Limb (tissue), 2 donors: Measurements from ENCODE around the gene DSE.

ENCODE experiments used
- DNase-seq, 2 donors: peaks; one replicate each; pipeline ENCODE4 v3.0.0-alpha.2; 2016; ENCODE audit errors: extremely low spot score in 2 of 2

Gene DSE

DNA sequence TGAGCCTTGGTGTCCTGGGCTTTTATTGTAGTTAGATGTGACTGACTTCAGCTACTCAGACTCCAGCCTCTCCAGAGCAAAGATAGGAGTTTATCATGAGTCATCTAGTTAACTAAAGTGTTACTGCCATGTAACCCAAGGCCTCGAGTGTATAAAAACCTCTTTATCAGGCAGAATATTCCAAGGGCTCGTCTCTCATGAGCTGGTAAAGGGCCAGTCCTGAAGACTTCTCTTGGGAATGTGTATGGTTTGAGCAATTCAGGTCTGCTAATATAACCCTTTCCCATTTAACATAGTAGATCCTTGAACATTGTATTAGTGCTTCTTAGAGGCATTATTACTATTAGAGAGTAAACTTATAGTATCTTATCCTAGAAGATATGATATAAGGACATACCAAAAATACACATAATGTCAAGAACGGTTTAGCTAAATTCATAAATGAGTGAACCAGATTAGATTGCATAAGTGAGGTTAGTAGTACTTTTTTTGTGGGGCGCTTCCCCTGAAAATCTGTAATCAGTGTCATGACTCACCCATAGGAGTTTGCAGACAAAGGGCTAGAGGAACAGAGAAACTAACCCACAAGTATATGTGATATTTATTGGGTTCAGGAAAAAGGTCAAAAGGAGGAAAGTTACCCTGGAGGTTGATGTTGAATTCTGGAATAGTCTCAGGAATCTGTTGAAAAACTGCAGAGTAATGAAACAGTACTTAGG lies 16.0 kb downstream of the DSE start:
- DNase-seq = no peak

DNA sequence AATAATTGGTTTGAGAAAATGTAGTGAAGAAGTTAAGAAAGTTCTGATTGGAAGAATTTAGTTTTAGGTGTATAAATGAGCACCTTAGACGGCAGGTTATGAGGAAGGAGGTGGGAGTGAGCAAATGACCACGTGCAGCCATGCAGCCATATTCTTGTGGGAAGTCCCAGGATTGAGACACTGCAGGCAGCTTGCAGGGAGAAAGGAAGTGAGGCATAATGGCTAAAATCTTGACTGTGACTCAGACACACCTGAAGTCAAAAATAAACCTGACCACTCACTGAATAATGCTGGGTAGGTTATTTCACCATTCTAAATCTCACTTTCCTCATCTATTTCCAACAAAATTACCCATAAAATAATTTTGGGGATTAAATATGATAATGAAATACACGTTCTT lies 16.6 kb downstream of the DSE start:
- DNase-seq = no peak

DNA sequence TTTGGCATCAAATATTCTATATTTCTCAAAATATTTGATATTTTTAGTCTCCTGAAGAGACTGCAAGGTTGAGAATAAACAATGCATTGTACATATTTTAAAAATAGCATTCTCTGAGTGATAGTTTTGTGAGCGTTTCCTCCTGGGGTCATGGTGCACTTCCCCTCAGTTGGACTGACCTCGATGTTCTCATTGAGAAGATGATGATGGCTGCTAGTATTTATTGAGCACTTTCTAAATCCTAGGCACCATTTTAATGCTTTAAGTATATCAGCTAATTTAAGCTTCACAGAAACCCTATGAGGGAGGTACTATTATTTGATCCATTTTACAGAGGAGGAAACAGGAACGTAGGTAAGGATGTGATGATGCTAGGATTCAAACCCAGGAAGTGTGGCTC lies 18.2 kb downstream of the DSE start:
- DNase-seq = no peak

DNA sequence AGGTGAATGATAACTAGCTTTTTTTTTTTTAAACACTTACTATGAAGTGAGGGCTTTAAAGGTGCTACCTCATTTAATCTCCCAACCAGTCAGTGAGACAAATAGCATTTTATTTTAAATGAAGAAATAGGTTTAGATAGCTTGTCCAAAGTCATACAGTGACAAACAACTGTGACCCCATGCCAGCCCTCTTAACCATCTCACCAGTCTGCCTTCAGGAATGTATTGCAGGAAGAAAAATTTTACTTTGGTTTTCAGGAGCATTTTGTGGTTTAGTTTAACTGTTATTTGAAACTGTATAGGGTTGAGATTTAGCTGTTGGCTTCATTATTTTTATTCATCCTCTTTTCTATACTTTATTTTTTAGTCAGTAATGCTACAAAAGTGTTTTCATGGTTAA lies 18.6 kb downstream of the DSE start:
- no peak for DNase-seq

DNA sequence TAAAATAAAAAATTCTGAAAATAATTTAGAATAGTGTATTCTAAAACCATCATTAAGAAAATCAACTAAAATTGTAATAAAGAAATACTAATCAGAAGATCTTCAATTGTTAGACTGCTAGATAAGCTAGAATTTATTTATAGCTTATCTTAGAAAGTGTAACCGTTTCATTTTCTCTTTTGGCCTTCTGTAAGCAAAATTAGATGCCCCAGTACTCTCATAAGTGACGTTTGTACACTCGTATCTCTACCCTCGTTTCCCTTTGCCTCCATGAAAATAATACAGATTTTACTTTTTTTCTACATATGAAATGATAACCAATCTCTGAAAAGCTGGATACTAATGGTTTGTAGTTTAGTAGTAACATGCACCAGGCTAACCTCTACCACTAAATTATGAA lies 19.8 kb downstream of the DSE start:
- no peak for DNase-seq

DNA sequence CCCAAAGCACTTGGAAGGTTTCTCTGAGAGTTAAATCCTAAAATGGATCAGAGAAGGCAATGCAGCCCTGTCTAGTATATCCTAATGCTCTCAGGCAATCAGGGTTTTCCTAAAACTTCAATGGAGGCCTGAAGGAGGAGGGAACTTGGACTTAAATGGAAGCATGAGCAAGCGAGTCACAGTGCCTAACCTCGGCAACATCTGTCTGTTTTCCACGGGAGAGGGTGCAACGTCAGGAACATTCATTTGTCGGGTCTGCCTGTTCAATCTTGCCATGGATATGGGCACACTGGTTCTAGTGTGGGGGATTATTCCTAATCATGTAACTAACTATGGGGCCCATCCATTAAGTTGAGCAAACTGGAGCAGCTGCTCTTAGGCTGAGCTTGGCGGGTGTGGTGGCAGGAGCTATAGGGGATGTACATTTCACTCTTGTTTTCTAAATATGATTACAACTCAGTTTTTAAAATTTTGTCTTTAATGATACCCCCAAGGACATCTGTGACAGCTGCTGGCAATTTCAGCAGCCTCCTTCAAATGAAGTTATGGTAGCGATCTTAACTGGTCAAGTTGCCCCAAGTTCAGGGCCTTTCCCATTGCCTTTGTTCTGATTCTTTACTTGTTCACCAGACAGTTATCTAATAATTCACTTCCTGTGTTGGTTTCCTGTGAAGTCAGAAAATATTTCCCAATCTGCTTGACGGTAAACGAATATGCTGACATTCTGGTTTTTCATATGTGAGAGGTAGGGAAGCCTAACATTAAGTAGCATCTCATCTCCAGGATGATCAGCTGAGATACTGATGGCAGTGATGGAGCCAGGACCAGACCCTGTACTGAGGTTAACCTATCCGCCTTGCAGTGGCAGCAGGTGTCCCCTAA lies 21.6 kb downstream of the DSE start:
- DNase-seq = no peak

DNA sequence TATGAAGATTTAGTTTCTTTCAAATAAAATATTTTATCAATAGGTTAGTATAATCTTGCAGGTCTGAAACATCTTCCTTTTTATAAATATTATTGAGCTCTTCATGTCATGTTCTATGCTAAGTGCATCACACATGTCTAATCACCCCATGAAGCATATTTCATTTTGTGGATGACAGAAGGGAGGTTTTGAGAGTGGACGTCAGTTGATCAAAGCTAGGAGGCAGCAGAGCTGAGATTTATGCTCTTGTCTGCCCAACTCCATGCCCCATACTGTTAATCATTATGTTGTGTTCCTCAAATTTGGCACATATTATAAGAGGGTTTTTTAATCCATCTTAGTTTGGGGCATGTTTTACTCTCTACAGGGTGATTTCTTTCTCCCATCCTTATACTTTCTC lies 22.7 kb downstream of the DSE start:
- no peak for DNase-seq

DNA sequence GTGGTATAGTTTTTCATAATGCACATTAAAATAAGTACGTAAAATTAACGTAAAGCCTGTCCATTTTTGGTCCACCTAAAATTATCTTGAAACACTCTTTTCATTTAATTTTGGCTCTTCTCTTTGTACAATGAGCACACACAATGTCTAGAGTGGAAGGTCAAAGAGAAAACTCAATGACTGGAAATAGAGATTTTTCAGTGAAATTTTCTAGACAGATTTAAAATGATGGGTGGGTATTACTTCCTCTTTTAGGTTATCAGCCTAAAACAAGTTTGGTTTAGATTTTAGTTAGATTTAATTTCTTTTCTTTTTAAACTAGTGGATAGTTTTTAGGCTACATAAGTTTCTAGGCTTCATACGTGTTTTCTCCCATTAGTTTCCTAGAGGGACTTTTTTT lies 24.9 kb downstream of the DSE start:
- no peak for DNase-seq

DNA sequence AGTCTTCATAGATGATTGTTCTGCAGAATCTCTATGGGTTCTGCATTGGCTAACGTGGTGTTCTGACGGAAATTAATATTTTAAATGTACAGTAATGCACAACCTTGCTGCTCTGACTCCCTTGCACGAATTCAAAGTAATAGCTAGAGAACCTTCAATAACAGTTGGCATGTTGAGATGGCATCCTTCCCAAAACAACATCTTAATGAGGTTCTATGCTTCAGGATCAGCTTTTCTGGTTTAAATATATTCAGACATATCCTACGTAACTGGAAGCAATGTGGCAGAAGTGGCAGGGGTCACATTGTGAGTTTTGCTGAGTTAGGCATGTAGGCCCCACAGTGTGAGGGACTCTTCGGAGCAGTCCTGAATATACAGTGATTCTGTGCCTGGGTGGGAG lies 25.7 kb downstream of the DSE start:
- DNase-seq = no peak

DNA sequence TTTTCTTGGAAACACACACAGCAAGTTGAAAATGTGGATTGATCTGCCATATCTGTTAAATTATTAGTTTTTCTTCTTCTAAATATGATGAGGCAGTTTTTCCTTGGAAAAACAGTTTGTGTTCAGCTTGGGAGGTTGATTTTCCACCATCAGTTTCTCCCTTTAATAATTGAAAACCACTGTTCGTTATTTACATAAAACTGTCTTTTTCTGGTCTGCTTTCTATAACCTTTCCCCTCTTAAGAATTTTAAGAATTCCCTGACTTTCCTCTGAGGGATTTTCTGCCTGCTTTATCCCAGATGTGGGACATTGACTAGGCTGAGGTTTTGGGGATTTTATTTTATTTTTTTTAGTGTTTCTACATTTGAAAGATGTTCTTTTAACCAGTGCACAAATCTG lies 27.2 kb downstream of the DSE start:
- DNase-seq = peak in 1 of 2 donors; percentile 41

DNA sequence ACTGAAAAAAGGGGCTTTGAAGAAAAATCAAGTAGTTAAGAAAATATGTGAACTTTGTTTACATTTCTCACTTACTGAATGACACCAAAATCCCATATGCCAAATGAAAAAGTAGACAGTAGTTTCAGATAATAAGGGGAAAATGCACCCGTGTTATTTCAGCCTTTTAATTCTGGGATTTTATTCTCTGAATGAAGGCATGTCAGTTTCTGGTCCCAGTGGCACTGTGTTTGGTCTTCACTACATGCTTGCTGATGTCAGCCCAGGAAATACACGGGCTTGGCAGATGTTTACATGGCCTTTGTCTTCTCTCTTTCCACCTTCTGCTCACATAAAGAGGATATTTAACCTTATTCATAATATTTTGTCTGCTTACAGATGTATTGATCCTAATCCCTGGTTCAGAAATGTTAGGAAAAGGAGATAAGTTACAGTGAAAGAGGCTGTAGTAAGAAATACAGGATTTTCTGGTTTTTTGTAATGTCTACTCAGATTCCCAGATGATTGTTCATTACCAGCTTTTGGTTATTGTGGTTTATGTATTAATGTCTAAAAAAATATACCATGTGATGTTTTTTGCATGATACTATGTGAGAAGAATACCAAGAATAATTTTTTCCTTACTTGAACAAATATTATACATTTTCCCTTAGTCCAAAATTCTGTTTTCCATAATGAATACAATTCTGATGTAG lies 27.7 kb downstream of the DSE start:
- DNase-seq = no peak

DNA sequence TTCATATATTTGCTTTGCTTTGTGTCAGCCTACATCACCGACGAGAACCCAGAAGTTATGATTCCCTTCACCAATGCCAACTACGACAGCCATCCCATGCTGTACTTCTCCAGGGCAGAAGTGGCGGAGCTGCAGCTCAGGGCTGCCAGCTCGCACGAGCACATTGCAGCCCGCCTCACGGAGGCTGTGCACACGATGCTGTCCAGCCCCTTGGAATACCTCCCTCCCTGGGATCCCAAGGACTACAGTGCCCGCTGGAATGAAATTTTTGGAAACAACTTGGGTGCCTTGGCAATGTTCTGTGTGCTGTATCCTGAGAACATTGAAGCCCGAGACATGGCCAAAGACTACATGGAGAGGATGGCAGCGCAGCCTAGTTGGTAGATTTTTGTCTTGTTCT lies 28.5 kb downstream of the DSE start:
- no peak for DNase-seq

DNA sequence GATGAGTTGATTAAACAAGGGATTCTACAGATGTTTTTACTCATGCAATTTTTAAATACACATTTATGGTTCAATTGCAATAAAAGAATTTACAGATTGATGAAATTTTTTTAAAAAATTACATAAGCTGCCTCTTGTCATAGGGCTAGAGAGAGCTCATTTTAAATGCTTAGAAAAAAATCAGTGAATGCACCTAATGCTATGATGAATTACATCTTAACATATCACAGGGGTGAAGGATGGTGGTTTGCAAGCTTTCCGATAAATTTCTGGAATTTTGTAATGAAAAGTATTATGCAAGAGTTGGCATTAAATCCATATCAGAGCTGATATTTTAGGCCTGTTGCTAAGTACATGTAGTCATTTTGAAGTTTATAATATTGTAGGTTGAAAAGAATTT lies 29.6 kb downstream of the DSE start:
- no peak for DNase-seq

DNA sequence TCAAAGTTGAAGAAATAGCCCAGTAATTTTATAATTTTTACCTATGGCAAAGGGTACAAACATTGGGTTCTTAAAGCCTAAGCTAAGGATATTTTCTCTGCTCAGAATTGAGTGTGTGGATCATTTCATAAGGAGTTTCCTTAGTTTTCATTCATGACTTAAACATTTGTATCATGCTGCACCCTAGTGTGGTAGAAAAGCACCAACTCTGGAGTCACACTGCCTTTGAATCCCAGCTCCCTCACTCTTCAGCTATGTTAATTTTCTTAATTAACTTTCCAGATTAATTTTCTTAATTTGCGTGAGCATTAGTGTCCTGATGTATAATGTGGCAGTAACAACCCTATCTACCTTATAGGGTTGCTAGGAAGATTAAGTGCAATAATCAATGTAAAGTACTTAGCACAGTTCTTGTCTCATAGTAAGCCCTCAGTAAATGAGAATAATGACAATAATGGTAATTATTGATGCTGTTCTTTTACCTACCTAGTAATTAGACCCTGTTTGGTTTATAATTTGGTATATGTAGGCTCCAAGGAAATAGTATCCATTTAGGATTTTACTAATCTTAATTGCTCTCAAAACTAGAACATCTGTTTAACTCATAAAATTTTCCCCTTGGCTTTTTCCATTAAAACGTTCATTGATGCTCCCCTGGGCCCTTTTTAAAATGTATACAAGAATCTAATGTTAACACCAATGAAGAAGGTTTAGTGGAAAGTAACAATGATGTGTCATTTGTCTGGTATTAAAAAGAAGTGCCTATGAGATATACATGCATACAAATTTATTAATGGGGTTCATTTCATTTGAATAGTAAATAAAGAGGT lies 31.6 kb downstream of the DSE start:
- DNase-seq = no peak

DNA sequence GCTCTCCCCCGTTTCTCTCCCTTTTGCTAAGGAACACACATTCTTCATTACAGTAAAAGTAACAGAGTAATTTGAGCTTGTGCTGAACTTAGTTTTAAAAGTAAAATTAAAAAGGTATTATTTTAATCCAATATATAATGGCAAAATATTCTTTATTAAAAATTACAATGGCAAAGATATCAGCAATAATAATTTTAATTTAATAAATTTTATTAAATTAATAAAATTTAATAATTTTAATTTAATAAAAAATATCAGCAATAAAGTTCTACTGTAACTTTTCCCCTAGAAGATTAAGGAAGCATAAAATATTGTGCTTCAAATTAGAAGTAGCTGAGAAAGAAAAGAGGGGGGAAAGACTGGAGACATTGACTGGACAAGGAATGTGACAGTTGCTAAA lies 32.5 kb downstream of the DSE start:
- no peak for DNase-seq

DNA sequence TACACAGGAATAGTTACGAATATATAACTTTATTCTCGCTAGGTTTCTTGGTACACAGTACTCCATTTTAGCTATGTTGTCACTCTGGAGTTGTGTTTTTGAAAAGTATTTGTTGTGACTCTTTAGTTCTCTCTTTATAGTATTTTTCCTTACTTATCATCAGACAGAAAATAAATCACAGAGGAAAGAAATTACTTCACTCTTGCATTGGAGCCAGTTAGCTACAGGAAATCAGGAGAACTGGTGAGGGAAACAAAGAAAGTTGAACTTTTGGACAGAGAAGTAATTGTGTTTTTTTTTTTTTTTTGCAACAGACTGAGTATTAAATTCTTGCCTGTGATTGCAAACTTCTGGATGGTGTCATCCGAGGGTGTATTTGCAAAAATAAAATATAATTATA lies 33.9 kb downstream of the DSE start:
- DNase-seq = peak in 1 of 2 donors; percentile 31

DNA sequence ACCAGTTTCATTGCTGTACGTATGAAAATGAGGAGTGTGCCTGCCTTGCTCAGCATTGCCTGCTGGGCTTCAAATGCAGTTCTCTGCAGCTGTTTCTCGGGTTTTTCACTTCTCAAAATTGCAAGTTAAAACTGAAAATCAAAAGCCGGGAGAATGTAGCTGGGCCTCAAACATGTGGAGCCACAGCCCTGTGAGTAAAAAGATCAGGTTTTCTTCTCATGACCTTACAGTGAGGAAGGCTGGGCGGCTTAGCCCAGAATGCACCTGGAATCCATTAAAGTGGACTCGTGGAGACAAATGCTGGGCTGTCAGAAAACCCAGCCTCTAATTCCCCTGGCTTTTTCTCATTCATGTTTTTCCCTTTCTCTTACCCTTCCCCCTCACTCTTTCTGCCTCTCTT lies 34.4 kb downstream of the DSE start:
- peak; percentile 60 to 72 for DNase-seq

DNA sequence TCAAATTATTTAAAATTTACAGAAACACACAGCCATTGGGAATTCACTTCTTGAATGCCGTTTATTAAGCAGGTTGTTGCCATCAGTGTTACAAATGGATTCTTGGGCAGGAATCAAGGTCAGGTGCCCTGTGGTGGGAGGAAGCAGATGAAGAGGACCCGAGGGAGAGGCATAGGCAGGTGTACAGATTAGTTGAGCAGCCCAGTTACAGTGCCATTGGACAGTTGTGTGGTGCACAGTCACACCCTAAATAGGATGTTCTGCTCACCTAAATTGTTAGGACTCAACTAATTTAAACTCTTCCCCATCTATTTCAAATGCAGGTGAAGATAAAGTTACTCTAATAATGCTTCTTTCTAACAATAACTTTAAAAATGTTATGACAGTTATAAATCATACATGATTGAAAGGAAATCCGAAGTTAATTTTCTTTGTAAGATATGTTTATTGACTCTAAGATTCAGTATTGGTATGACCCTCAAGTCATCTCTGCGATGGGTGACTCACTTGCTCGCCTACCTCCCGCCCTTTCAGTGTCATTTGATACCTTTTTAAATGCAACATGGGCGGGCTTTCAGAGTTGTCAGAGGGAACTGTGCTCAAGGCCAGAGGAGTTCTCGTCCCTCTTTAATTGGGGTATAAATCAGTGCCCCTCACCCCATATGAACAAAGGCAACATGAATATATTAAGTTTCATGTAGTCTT lies 35.1 kb downstream of the DSE start:
- peak in 1 of 2 donors; percentile 24 for DNase-seq

DNA sequence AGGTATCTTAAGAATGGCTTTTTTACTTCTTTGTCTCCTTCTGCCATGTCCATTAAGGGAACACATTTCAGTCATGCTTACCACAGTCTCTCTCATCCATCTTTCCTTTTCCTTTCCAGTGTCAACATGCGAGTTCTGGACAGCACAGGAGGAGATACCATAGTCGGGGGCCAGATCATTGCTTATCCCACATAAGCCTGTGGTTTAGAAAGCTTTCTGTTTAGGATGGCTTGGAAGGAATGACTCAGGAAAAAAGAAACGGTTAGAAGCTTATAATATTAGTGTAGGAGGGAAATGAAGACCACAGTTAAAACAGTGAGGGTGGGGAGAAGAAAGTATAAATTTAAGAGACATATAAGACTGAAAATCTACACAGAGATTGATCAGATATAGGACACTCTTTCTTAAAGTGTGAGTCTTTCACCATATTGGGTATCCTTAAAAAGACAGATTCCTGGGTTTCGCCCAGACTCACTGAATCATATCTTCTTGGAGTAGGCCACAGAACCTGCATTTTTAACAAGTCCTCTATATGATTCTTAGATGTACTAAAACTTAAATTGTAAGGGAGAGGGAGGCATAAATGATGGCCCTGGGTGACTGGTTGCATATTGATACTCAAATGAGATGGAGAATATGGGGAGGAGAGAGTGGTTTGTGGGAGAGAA lies 36.1 kb downstream of the DSE start:
- no peak for DNase-seq

DNA sequence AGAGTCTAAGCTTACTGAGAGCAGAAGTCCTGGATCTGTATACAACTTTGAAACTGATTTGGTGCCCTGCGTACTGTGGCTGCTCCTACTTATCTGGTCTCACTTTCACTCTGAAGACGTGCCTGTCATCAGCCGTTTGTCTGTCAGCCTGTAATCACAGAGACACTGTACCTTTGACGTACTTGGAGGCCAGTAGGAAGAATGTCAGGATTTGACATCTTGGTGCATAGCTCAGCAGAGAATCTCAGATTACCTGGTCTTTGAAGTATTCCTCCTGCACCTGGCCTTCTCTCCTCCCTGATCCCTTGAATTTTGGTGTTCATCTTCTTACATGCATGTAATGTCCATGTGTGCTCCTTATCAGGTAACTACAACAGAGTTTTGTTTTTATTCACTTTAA lies 37.7 kb downstream of the DSE start:
- no peak for DNase-seq
